IMR-90 (cell line): ENCODE measurements around the gene BACE1-AS. TPM values are rescaled to one million over a fixed set of nuclear protein-coding genes. Genes with fewer than 3 reads are reported as not detected.

Experiments used
- ATAC-seq: fragments of 200-7000 bp; cut with Tn5 transposase; 2 replicates; pipeline ENCODE4 v1.9.1; 2020; ENCODE audit warnings: low read depth, mild to moderate bottlenecking, moderate library complexity
- BruUV-seq: library from RNA; stranded (reverse); fragments of 400-500 nt; replicated peaks from 2 replicates; lab custom pipeline; 2021; lab: Mats Ljungman, UMichigan
- CTCF ChIA-PET: fragments of 300-600 bp; formaldehyde crosslinking; extraction: SDS; loops from one replicate; lab custom pipeline; 2021; ENCODE audit warnings: antibody characterized with exemption; lab: Yijun Ruan, JAX
- POLR2A ChIA-PET: fragments of 300-600 bp; sonication (Branson Sonifier 250); formaldehyde crosslinking; loops from one replicate; lab custom pipeline; 2022; ENCODE audit warnings: antibody characterized with exemption; ENCODE audit not compliant: unreplicated experiment; lab: Charles Lee
- DNase-seq: peaks from one replicate; pipeline ENCODE4 v3.0.0; 2013
- H2AFZ ChIP-seq: replicated peaks from 2 replicates; pipeline ENCODE3; 2013; ENCODE audit warnings: low read length, mild to moderate bottlenecking; ENCODE audit not compliant: poor library complexity
- H2AK5ac ChIP-seq: 2 replicates; pipeline ENCODE4 v1.6.1; 2013; ENCODE audit warnings: low read depth, low read length, inconsistent platforms
- H2AK9ac ChIP-seq: replicated peaks from 2 replicates; pipeline ENCODE3; 2013; ENCODE audit warnings: mild to moderate bottlenecking, low read depth, low read length, moderate library complexity; ENCODE audit not compliant: poor library complexity
- H2BK120ac ChIP-seq: 2 replicates; pipeline ENCODE4 v1.6.1; 2013; ENCODE audit warnings: low read depth, low read length, inconsistent platforms
- H2BK15ac ChIP-seq: 3 replicates; pipeline ENCODE4 v1.6.1; 2013; ENCODE audit warnings: low read depth, low read length, inconsistent platforms
- H2BK20ac ChIP-seq: 2 replicates; pipeline ENCODE4 v1.6.1; 2013; ENCODE audit warnings: low read depth, mild to moderate bottlenecking, inconsistent platforms, low read length, moderate library complexity
- H2BK5ac ChIP-seq: 2 replicates; pipeline ENCODE4 v1.6.1; 2013; ENCODE audit warnings: mild to moderate bottlenecking, low read depth, low read length, inconsistent platforms; ENCODE audit not compliant: poor library complexity, severe bottlenecking
- H3K14ac ChIP-seq: replicated peaks from 2 replicates; pipeline ENCODE4 v1.6.1; 2013; ENCODE audit warnings: low read depth, low read length, inconsistent platforms
- H3K18ac ChIP-seq: 2 replicates; pipeline ENCODE4 v1.6.1; 2013; ENCODE audit warnings: low read depth, low read length, control low read depth
- H3K23ac ChIP-seq: 2 replicates; pipeline ENCODE4 v1.6.1; 2013; ENCODE audit warnings: low read depth, low read length, inconsistent platforms
- H3K27ac ChIP-seq: 2 replicates; pipeline ENCODE4 v1.5.1; 2013; ENCODE audit warnings: mild to moderate bottlenecking, control low read depth, low read length; ENCODE audit not compliant: insufficient read depth
- H3K27me3 ChIP-seq: 2 replicates; pipeline ENCODE4 v1.6.1; 2013; ENCODE audit warnings: low read length; ENCODE audit not compliant: control insufficient read depth, insufficient read depth
- H3K36me3 ChIP-seq: 2 replicates; pipeline ENCODE4 v1.6.1; 2013; ENCODE audit warnings: low read length, mixed read lengths; ENCODE audit not compliant: control insufficient read depth, insufficient read depth
- H3K4ac ChIP-seq: 2 replicates; pipeline ENCODE4 v1.6.1; 2013; ENCODE audit warnings: low read depth, low read length, inconsistent platforms
- H3K4me1 ChIP-seq: 2 replicates; pipeline ENCODE4 v1.6.1; 2013; ENCODE audit warnings: low read length, mixed read lengths; ENCODE audit not compliant: control insufficient read depth, insufficient read depth
- H3K4me2 ChIP-seq: 2 replicates; pipeline ENCODE4 v1.6.1; 2013; ENCODE audit warnings: low read depth, mild to moderate bottlenecking, control low read depth, low read length, moderate library complexity
- H3K4me3 ChIP-seq: 2 replicates; pipeline ENCODE4 v1.5.1; 2013; ENCODE audit warnings: low read depth, mild to moderate bottlenecking, control low read depth, low read length, moderate library complexity; ENCODE audit not compliant: insufficient read depth
- H3K56ac ChIP-seq: 2 replicates; pipeline ENCODE4 v1.6.1; 2013; ENCODE audit warnings: low read length, inconsistent platforms; ENCODE audit not compliant: insufficient read depth; ENCODE audit errors: extremely low read depth
- H3K79me1 ChIP-seq, 2 experiments: 2 replicates each; pipeline ENCODE4 v1.6.1; 2013; ENCODE audit warnings: low read length in 2 of 2, inconsistent platforms in 1 of 2, low read depth in 1 of 2
- H3K9ac ChIP-seq: 2 replicates; pipeline ENCODE4 v1.6.1; 2013; ENCODE audit warnings: low read depth, low read length, control low read depth
- H3K9me1 ChIP-seq: 2 replicates; pipeline ENCODE4 v1.6.1; 2013; ENCODE audit warnings: low read length, inconsistent platforms; ENCODE audit not compliant: insufficient read depth
- H3K9me3 ChIP-seq: 2 replicates; pipeline ENCODE4 v1.6.1; 2013; ENCODE audit warnings: low read length; ENCODE audit not compliant: control insufficient read depth, insufficient read depth
- H4K20me1 ChIP-seq: 2 replicates; pipeline ENCODE4 v1.6.1; 2013; ENCODE audit warnings: low read length, inconsistent platforms; ENCODE audit not compliant: insufficient read depth
- H4K5ac ChIP-seq: 2 replicates; pipeline ENCODE4 v1.6.1; 2013; ENCODE audit warnings: mild to moderate bottlenecking, low read depth, low read length, control low read depth
- H4K8ac ChIP-seq, 2 experiments: 2 replicates each; pipeline ENCODE4 v1.6.1; 2013; ENCODE audit warnings: low read depth in 2 of 2, low read length in 2 of 2, control low read depth in 1 of 2, inconsistent platforms in 1 of 2
- H4K91ac ChIP-seq: 2 replicates; pipeline ENCODE4 v1.6.1; 2013; ENCODE audit warnings: low read depth, low read length, inconsistent platforms; ENCODE audit not compliant: insufficient read depth
- RAD21 ChIP-seq: IDR thresholded peaks from 2 replicates; pipeline ENCODE4 v1.6.1; 2012; ENCODE audit warnings: low read length, improper control_type of control experiment
- RCOR1 ChIP-seq: IDR thresholded peaks from 2 replicates; pipeline ENCODE4 v1.6.1; 2012; ENCODE audit warnings: mild to moderate bottlenecking, low read length, improper control_type of control experiment; ENCODE audit not compliant: insufficient replicate concordance
- WGBS, 2 experiments: methylation state at CpG; one replicate each; pipeline versions ENCODE4 v1.1.5 to v1.1.7; 2013; ENCODE audit warnings: missing lambda C conversion rate in 2 of 2; ENCODE audit not compliant: insufficient read length in 1 of 2; ENCODE audit errors: extremely low coverage in 2 of 2; 5-methylcytosine and 5-hydroxymethylcytosine counted together
- dilution Hi-C: fragments of 300-500 bp; cut with HindIII; formaldehyde crosslinking; loops from one replicate; pipeline ENCODE4 v1.14.3; 2018; ENCODE audit warnings: low sequenced_read_pairs; ENCODE audit not compliant: unreplicated experiment
- in situ Hi-C: fragments of 300-500 bp; cut with MboI; formaldehyde crosslinking; loops from 3 replicates; pipeline ENCODE4 v1.14.3; 2019; ENCODE audit warnings: low sequenced_read_pairs, inconsistent platforms, mixed read lengths
- intact Hi-C: fragments of 100-400 bp; cut with micrococcal nuclease; formaldehyde crosslinking; loops from 2 replicates; pipeline ENCODE4 v1.10.0; 2022
- polyA plus RNA-seq, 3 experiments: library from polyadenylated mRNA; depleted of rRNA; stranded (reverse); fragments of >200 nt; gene quantifications; 2 replicates each; pipeline ENCODE4 v1.2.3, GENCODE V29; 2012; ENCODE audit warnings: low replicate concordance in 1 of 3
- total RNA-seq: library from RNA; depleted of rRNA; stranded (reverse); fragments of >200 nt; gene quantifications from 2 replicates; pipeline ENCODE4 v1.2.3, GENCODE V29; 2012

The BACE1-AS gene
- total and polyA plus RNA-seq, 2 of the 4 experiments (the other 2 are of a cell fraction) = 2.7 to 2.9 TPM

DNA sequence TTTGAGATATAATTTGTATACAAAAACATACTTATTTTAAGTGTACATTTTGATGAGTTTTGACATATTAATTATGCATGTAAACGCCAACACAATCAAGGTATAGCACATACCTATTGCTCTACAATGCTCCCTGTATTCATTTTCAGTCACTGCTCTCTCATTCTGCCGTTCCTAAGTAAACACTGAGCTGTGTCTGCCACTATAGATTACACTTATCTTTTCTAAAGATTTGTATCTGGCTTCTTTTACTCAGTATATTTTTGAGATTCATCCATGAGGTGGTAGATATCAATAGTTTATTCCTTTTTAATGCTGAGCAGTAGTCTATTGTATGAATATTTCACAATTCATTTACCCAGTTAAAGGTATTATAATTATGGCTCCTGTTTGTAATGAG lies 25.4 kb upstream of the BACE1-AS start:
- Histone ChIP-seq H2BK120ac (no peak overlapping the region), H3K56ac (no peak overlapping the region), H3K4ac (no peak overlapping the region), H3K9me3 (no peaks in the 10 kb centered on the region), H3K18ac (no peak overlapping the region), H3K4me3 (no peak overlapping the region), H4K91ac (no peak overlapping the region), H2AFZ (no peak overlapping the region), H2BK20ac (no peak overlapping the region), H2BK15ac (no peak overlapping the region), H2AK5ac (no peak overlapping the region), H2AK9ac (no peak overlapping the region), H3K14ac (no peak overlapping the region), H3K27ac (no peak overlapping the region), H3K36me3 (peaks cover 10% of the 10 kb centered on the region), H3K79me1 (peaks cover 0 to 4% of the 10 kb centered on the region in 2 experiments; a peak in 2 of 4 replicates), H2BK5ac (no peak overlapping the region), H3K4me2 (no peak overlapping the region), H3K9me1 (0 out of 2 replicates have a peak, but pooled peaks cover 3% of the 10 kb centered on the region), H4K8ac (no peak overlapping the region), H3K4me1 (no peaks in the 10 kb centered on the region), H4K20me1 (no peaks in the 10 kb centered on the region), H3K27me3 (no peaks in the 10 kb centered on the region), H4K5ac (no peak overlapping the region), H3K9ac (no peak overlapping the region), H3K23ac (no peak overlapping the region)
- ATAC-seq (no peak), DNase-seq (no peak)
- ChIA-PET POLR2A (no interaction called here), CTCF (no interaction called here)
- in situ Hi-C loops = no loop called here
- intact Hi-C loops = no loop called here
- no TSS peak for BruUV-seq
- WGBS, 2 experiments = 80% methylated on average over 1 of the region's 2 CpGs; no CpG with 5 or more reads in 1 of the 2 experiments
- dilution Hi-C loops = no loop called here
- no peak for TF ChIP-seq RAD21
- no peak for TF ChIP-seq RCOR1
